Mesodermal cell (in vitro differentiated cells): ENCODE measurements around the gene MAP4K4.
"Not testable (repeated sequence)": the region's sequence is repeated elsewhere in the genome, so short reads cannot be mapped to it uniquely, and the experiment has no call there.

Source experiments
- H3K27ac ChIP-seq: 2 replicates; pipeline ENCODE4 v1.7.0; 2013; ENCODE audit warnings: mild to moderate bottlenecking, low read depth, low read length, moderate library complexity; ENCODE audit not compliant: severe bottlenecking
- H3K36me3 ChIP-seq: 2 replicates; pipeline ENCODE4 v1.7.1; 2013; ENCODE audit warnings: mild to moderate bottlenecking, low read length, moderate library complexity; ENCODE audit not compliant: control insufficient read depth, insufficient read depth
- H3K4me1 ChIP-seq: one replicate; pipeline ENCODE4 v1.7.1; 2013; ENCODE audit warnings: mild to moderate bottlenecking, low read length; ENCODE audit not compliant: insufficient read depth, control insufficient read depth, poor library complexity, severe bottlenecking
- H3K4me3 ChIP-seq: 2 replicates; pipeline ENCODE4 v1.7.0; 2013; ENCODE audit warnings: low read length, control low read depth, mild to moderate bottlenecking; ENCODE audit not compliant: insufficient read depth, poor library complexity, severe bottlenecking; ENCODE audit errors: extremely low read depth
- H3K9me3 ChIP-seq: 2 replicates; pipeline ENCODE4 v1.7.1; 2013; ENCODE audit warnings: mild to moderate bottlenecking, low read length, moderate library complexity; ENCODE audit not compliant: control insufficient read depth
- WGBS, 2 experiments: methylation state at CpG; one replicate each; pipeline ENCODE4 v1.1.5; 2013; ENCODE audit warnings: missing lambda C conversion rate in 2 of 2; ENCODE audit not compliant: insufficient coverage in 2 of 2; 5-methylcytosine and 5-hydroxymethylcytosine counted together

The MAP4K4 gene

GRCh38 chr2:101754618-101755017, 57.1 kb downstream of the MAP4K4 start:
- Histone ChIP-seq H3K27ac (peak overlapping the region; percentile 73), H3K4me3 (no peak overlapping the region), H3K9me3 (peaks cover 5% of the 10 kb centered on the region), H3K36me3 (peaks cover 27% of the 10 kb centered on the region), H3K4me1 (peaks cover 44% of the 10 kb centered on the region)
- WGBS, 2 experiments, result 81 to 100% methylated on average over 2 of the region's 2 CpGs

GRCh38 chr2:101756266-101756665, 58.8 kb downstream of the MAP4K4 start:
- Histone ChIP-seq H3K9me3 (peaks cover 5% of the 10 kb centered on the region), H3K4me3 (no peak overlapping the region), H3K4me1 (peaks cover 45% of the 10 kb centered on the region), H3K36me3 (peaks cover 27% of the 10 kb centered on the region), H3K27ac (no peak overlapping the region)
- WGBS, 2 experiments, result 87 to 92% methylated on average over 2 to 3 of the region's 3 CpGs

GRCh38 chr2:101758001-101758400, 60.5 kb downstream of the MAP4K4 start:
- Histone ChIP-seq H3K36me3 (peaks cover 27% of the 10 kb centered on the region), H3K4me3 (no peak overlapping the region), H3K27ac (peak overlapping the region; percentile 91), H3K4me1 (peaks cover 47% of the 10 kb centered on the region), H3K9me3 (peaks cover 5% of the 10 kb centered on the region)
- WGBS, 2 experiments, result 96 to 100% methylated on average over 2 of the region's 3 CpGs

- Histone ChIP-seq H3K36me3 (peaks cover 31% of the 10 kb centered on the region), H3K9me3 (peaks cover 5% of the 10 kb centered on the region), H3K4me1 (peaks cover 47% of the 10 kb centered on the region), H3K27ac (peak overlapping the region; percentile 91), H3K4me3 (no peak overlapping the region)
- WGBS, 2 experiments, result 60% methylated on average over 1 of the region's 2 CpGs; no CpG with 5 or more reads in 1 of the 2 experiments
These were observed 61.7 kb downstream of the MAP4K4 start for GRCh38 chr2:101759162-101759561.

GRCh38 chr2:101762451-101763171, 65.1 kb downstream of the MAP4K4 start:
- Histone ChIP-seq H3K4me1 (peaks cover 66% of the 10 kb centered on the region), H3K27ac (peak overlapping the region; percentile 71), H3K36me3 (peaks cover 9% of the 10 kb centered on the region), H3K4me3 (no peak overlapping the region), H3K9me3 (peaks cover 5% of the 10 kb centered on the region)
- 75 to 100% methylated on average over 1 to 3 of the region's 4 CpGs for WGBS, 2 experiments

- Histone ChIP-seq H3K9me3 (no peaks in the 10 kb centered on the region), H3K27ac (peak overlapping the region; percentile 29), H3K4me1 (peaks cover 72% of the 10 kb centered on the region), H3K36me3 (peaks cover 4% of the 10 kb centered on the region), H3K4me3 (no peak overlapping the region)
- no CpG with 5 or more reads among the region's 5 CpGs for WGBS, 2 experiments
These were observed 66.2 kb downstream of the MAP4K4 start for GRCh38 chr2:101763496-101764333.

- H3K9me3 ChIP-seq, result no peaks in the 10 kb centered on the region
- peaks cover 80% of the 10 kb centered on the region for H3K4me1 ChIP-seq
- H3K36me3 ChIP-seq, result peaks cover 4% of the 10 kb centered on the region
- 71% methylated on average over 1 of the region's 2 CpGs; no CpG with 5 or more reads in 1 of the 2 experiments for WGBS, 2 experiments
- peak overlapping the region; percentile 66 for H3K27ac ChIP-seq
- no peak overlapping the region for H3K4me3 ChIP-seq
These were observed 68.8 kb downstream of the MAP4K4 start for GRCh38 chr2:101766337-101766736.

GRCh38 chr2:101766871-101767739, 69.6 kb downstream of the MAP4K4 start:
- 44 to 67% methylated on average over 3 of the region's 5 CpGs for WGBS, 2 experiments
- Histone ChIP-seq H3K4me3 (no peak overlapping the region), H3K36me3 (peaks cover 4% of the 10 kb centered on the region), H3K27ac (peak overlapping the region; percentile 66), H3K4me1 (peaks cover 78% of the 10 kb centered on the region), H3K9me3 (no peaks in the 10 kb centered on the region)

GRCh38 chr2:101768556-101769220, 71.2 kb downstream of the MAP4K4 start:
- 18 to 42% methylated on average over 2 of the region's 4 CpGs for WGBS, 2 experiments
- Histone ChIP-seq H3K36me3 (no peaks in the 10 kb centered on the region), H3K9me3 (no peaks in the 10 kb centered on the region), H3K27ac (peak overlapping the region; percentile 18), H3K4me3 (no peak overlapping the region), H3K4me1 (peaks cover 63% of the 10 kb centered on the region)

- not testable (repeated sequence) for H3K9me3 ChIP-seq, H3K4me3 ChIP-seq, H3K27ac ChIP-seq, H3K36me3 ChIP-seq
- 100% methylated on average over 1 of the region's 3 CpGs; no CpG with 5 or more reads in 1 of the 2 experiments for WGBS, 2 experiments
- peaks cover 58% of the 10 kb centered on the region for H3K4me1 ChIP-seq
These were observed 72.2 kb downstream of the MAP4K4 start for GRCh38 chr2:101769726-101770125.
